T-helper 1 cell treated with Interleukin-12 subunit alpha and Interleukin-12 subunit beta and Interleukin-4 antibody, amounts not matched to agents 30 μg/mL and 1 μg/mL, for 36 hours (primary cell): ENCODE measurements around the gene SLC6A15.

ENCODE experiments used
- H3K27ac Mint-ChIP-seq: one replicate; pipeline ENCODE4 v1.8.0; 2021; ENCODE audit warnings: mild to moderate bottlenecking, mixed read lengths
- H3K27me3 Mint-ChIP-seq: one replicate; pipeline ENCODE4 v1.8.0; 2021; ENCODE audit warnings: low read depth, mixed read lengths
- H3K36me3 Mint-ChIP-seq: one replicate; pipeline ENCODE4 v1.8.0; 2021; ENCODE audit warnings: low read depth, mixed read lengths
- H3K4me1 Mint-ChIP-seq: one replicate; pipeline ENCODE4 v1.8.0; 2021; ENCODE audit warnings: low read depth, mixed read lengths
- H3K4me3 Mint-ChIP-seq: one replicate; pipeline ENCODE4 v1.8.0; 2021; ENCODE audit warnings: mild to moderate bottlenecking, moderate library complexity, mixed read lengths
- H3K9me3 Mint-ChIP-seq: one replicate; pipeline ENCODE4 v1.8.0; 2021; ENCODE audit warnings: mixed read lengths

SLC6A15 gene

DNA sequence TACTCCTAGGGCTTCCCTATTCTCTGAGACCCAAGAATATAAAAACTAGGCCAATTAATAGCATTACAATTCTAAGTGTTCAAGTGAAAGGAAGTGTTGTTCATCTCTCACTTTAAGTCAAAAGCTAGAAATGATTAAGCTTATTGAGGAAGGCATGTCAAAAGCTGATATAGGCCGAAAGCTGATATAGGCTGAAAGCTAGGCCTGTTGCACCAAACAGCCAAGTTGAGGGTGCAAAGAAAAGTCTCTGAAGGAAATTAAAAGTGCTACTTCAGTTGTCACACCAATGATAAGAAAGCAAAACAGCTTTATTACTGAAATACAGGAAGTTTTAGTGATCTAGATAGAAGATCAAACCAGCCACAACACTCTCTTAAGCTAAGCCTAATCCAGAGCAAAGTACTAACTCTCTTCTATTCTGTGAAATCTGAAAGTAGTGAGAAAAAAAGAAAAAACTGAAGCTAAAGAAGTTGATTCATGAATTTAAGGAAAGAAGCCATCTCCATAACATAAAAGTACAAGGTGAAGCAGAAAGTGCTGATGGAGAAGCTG, 68.9 kb downstream of the SLC6A15 start:
- Mint-ChIP-seq H3K4me1 (peaks cover 3% of the 10 kb centered on the region), H3K27ac (no peak overlapping the region), H3K4me3 (no peak overlapping the region), H3K36me3 (no peaks in the 10 kb centered on the region), H3K27me3 (no peaks in the 10 kb centered on the region), H3K9me3 (no peaks in the 10 kb centered on the region)

DNA sequence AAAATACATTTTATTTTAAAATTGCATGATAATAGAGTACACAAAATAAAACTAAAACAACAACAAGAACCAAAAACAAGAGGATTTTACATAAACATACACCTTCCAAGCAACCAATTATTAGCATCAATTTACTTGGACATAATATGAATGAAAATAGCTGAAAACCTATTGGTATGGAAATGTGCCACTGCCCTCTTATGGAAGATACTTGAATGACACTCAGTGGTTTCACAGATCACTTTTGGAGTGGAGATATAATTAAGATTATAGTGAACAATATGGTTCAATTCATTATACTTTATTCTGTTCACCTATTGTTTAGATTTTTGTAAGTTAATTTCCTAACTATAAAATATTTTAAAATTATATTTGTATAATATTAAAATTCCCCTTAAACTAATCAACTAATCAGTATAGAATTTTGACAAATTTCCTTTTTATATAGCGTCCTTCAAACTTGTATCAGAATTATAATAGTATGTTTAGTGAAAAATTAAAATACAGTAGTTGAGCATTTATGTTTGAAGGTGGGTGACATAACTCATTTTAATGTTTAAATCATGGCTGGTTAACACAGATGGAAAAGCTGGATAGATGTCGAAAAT, 70.1 kb downstream of the SLC6A15 start:
- H3K27ac Mint-ChIP-seq: no peak overlapping the region
- H3K27me3 Mint-ChIP-seq: no peaks in the 10 kb centered on the region
- H3K9me3 Mint-ChIP-seq: no peaks in the 10 kb centered on the region
- no peak overlapping the region for H3K4me3 Mint-ChIP-seq
- H3K4me1 Mint-ChIP-seq: peaks cover 3% of the 10 kb centered on the region
- no peaks in the 10 kb centered on the region for H3K36me3 Mint-ChIP-seq

DNA sequence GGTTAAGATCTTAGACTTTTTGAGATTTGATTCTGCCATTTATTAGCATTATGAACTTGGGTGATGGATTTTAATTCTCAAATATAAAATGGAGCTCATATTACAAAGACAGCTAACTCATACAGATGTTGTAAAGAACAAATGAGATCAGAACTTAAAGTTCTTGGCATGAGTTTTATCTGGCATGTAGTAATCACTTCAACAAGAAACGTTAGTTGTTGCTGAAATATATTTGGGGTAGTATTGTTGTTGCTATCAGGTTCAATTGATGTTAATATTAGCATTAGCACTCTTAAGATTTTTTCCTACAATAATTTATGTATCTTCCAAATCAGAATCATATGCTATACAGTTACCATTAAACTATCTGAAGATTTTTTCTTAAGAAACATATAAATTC, 71.0 kb downstream of the SLC6A15 start:
- no peaks in the 10 kb centered on the region for H3K36me3 Mint-ChIP-seq
- H3K27me3 Mint-ChIP-seq: no peaks in the 10 kb centered on the region
- no peaks in the 10 kb centered on the region for H3K9me3 Mint-ChIP-seq
- H3K27ac Mint-ChIP-seq: no peak overlapping the region
- peaks cover 3% of the 10 kb centered on the region for H3K4me1 Mint-ChIP-seq
- no peak overlapping the region for H3K4me3 Mint-ChIP-seq

DNA sequence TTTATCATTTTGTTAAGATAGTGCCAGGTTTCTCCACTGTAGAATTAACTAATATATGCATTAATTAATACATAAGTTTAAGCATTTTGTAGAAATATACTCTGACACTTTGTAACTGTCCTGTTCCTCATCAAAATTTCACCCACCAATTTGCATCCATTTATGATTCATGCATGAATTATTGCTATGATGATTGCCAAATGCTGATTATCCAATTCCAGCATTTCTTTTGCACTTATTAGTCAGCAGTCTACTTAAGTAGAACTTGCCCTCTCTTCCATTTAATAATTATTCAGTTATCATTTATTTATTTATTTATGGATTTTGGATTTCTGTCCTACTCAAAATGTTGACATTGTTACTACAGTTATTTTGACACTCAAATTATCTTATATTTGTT, 72.2 kb downstream of the SLC6A15 start:
- peaks cover 3% of the 10 kb centered on the region for H3K4me1 Mint-ChIP-seq
- H3K36me3 Mint-ChIP-seq: no peaks in the 10 kb centered on the region
- no peaks in the 10 kb centered on the region for H3K27me3 Mint-ChIP-seq
- no peaks in the 10 kb centered on the region for H3K9me3 Mint-ChIP-seq
- no peak overlapping the region for H3K4me3 Mint-ChIP-seq
- H3K27ac Mint-ChIP-seq: no peak overlapping the region

DNA sequence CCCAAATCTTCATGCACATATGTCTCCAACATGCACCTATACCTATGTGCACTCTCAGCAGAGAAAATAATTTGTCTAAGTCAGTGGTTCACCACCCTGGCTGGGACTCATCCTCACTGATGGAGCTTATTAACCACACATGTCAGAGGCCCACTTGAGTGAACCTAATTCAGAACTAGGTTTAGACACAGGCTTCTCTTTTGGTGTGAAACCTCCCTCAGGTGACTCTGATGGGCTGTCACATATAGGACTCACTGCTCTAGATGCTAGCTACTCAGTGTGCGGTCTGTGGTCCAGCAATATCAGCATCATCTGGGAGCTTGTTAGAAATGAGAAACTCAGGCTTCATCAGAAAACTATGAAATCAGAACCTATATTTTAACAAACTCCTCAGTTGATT, 85.7 kb downstream of the SLC6A15 start:
- Mint-ChIP-seq H3K27me3 (no peaks in the 10 kb centered on the region), H3K27ac (no peak overlapping the region), H3K4me1 (no peaks in the 10 kb centered on the region), H3K9me3 (no peaks in the 10 kb centered on the region), H3K36me3 (no peaks in the 10 kb centered on the region), H3K4me3 (no peak overlapping the region)

DNA sequence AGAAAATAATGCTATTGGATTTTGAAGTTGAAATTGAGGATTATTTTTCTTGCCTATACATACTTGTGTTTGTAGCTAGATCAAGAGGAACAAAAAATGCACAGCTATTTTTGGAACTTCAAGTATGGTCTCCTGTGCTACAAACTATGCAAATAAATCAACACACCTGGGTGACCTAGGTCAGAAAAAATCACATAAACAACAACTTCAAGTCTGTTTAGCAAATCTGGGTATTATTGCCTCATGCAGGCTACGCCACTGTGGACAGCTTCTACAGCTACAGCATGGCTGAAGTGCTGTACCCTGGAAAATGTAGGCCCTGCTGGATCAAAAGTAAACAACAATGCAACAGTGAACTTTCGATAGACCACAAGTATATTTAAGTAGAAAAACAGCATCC, 87.5 kb downstream of the SLC6A15 start:
- Mint-ChIP-seq H3K4me3 (no peak overlapping the region), H3K4me1 (no peaks in the 10 kb centered on the region), H3K9me3 (no peaks in the 10 kb centered on the region), H3K27me3 (no peaks in the 10 kb centered on the region), H3K36me3 (no peaks in the 10 kb centered on the region), H3K27ac (no peak overlapping the region)

DNA sequence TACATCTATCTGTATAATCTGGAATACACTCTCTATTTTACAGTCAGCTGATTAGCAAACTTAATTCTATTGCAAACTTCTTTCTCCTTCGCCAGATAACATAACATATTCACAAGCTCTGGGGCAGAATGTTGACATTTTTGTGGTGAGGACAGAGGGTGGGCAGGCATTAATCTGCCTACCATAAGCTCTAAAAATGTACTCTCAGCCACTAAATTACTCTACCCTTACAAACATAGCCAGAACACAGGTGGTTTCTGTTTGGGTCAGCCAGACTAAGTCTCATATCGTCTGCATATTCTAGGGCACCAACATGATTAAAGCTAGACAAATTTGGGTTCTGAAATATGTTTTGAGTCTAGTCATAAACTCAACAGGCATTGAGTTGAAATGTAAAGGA, 90.1 kb downstream of the SLC6A15 start:
- no peaks in the 10 kb centered on the region for H3K36me3 Mint-ChIP-seq
- H3K9me3 Mint-ChIP-seq: no peaks in the 10 kb centered on the region
- no peaks in the 10 kb centered on the region for H3K4me1 Mint-ChIP-seq
- no peak overlapping the region for H3K4me3 Mint-ChIP-seq
- H3K27ac Mint-ChIP-seq: no peak overlapping the region
- H3K27me3 Mint-ChIP-seq: no peaks in the 10 kb centered on the region

DNA sequence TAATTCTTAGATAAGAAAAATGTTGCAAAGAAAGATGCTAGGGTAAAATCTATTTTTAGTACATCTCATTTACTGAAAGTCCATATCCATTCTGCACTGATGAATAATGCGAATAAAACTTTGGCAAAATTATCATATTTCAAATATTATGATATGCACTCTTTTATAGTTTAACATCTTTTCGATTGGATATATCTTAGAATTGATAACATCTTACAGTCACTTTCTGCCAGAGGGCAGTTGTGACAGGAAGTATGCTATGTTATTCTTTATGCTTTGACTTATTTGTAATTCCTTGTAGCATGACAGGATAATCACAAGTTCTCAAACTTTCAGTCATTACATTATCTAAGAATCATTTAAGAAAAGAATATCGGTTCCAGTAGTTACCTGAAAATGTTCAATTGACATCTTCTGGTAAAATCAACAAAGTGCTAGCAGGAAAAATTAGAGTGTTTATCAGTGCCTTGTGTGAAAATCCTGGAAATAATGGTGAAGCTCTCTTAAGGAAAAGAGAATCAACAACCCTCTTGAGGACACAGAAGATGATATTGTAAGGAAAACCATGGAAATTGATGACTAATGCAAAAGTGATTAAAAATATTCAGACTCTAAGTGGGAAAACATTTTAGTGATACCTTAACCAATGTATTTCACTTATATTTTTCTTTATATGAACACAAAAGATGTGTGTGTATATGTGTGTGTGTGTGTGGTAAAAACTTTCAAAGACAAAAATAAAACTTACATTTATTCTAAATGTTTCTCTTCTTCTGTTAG, 95.5 kb downstream of the SLC6A15 start:
- Mint-ChIP-seq H3K27ac (no peak overlapping the region), H3K4me1 (no peaks in the 10 kb centered on the region), H3K4me3 (no peak overlapping the region), H3K36me3 (no peaks in the 10 kb centered on the region), H3K27me3 (no peaks in the 10 kb centered on the region), H3K9me3 (no peaks in the 10 kb centered on the region)

DNA sequence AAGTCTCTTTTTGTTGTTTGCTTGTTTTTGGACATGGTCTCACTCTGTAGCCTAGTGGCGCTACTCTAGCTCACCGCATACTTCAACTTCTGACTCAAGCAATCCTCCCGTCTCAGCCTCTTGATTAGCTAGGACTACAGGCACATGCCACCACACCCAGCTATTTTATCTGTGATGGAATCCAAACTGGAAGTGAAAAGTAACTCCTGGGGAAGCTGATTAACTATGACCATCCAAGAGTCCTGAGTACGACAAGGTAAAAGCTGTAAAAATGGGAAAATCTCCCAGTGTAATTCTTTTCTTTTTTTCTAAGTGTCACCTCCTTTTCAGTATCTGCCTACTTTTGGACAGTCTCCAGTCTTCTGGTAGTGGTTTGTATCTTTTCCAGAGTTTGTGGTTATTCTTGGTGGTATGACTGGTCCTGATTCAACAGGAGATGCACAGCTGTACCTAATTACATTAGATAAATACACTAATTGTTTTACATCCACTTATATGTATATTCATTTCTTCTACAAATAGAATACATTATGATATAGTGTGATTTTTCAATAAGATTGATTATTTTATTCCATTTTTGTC, 97.8 kb downstream of the SLC6A15 start:
- Mint-ChIP-seq H3K9me3 (no peaks in the 10 kb centered on the region), H3K36me3 (no peaks in the 10 kb centered on the region), H3K27ac (no peak overlapping the region), H3K4me3 (no peak overlapping the region), H3K27me3 (no peaks in the 10 kb centered on the region), H3K4me1 (no peaks in the 10 kb centered on the region)

DNA sequence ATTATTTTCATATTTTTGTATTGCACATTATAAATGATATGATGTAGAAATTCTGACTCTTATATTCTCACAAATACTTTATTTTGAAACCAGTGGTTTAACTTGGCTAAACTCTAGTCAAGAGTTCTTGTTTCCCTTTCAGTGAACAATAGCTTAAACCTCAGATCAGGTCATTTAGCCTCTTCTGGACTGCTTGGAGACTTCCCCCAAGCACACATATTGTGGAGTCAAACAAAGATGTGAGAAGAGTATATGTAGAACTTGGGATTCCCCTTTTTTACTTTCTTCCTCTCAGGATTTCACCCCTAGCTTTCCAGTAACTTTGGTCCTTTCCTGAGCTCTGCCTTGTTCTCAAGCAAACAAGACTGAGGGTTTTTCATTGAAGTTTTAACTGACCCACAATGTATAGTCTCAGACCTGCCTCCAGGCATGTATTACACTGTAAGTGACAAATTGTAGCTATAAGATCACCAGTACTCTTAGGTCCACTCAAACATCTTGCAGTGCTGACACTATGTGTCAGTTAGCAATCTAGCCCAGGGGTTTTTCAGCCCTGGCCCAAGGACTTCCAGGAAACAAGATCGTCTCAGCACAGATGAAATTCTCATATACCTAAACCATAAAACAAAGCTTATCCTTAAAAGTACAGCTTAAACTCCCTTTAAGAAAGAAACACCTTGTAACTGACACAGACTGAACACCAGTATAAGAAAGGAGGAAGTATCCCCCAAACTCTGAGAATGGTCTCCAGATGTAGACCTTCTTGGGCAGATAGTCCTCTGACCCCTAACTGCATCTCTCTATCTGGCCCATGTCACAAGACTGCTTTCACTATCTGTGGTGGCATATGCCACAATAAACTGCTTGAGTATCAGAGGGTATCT, 98.6 kb downstream of the SLC6A15 start:
- H3K4me3 Mint-ChIP-seq: no peak overlapping the region
- H3K9me3 Mint-ChIP-seq: no peaks in the 10 kb centered on the region
- H3K27me3 Mint-ChIP-seq: no peaks in the 10 kb centered on the region
- H3K27ac Mint-ChIP-seq: no peak overlapping the region
- H3K36me3 Mint-ChIP-seq: no peaks in the 10 kb centered on the region
- no peaks in the 10 kb centered on the region for H3K4me1 Mint-ChIP-seq

DNA sequence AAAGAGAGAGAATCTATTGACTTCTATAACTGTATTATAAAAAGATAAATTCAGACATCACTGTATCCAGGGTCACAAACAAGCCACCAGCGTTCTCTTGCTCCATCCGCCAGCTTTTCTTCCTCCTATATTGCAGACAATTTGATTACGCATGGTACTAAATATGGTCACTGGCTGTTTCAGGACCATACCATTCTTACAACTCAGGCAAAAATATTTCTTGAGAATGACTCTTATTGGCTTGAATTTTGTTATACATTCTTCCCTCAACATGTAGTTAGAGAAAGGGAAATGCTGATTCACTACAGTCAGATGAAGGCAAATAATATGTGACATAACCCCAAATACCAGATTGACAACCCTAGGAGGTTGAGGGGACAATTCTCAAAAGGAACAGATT, 101.3 kb downstream of the SLC6A15 start:
- no peaks in the 10 kb centered on the region for H3K36me3 Mint-ChIP-seq
- H3K27me3 Mint-ChIP-seq: no peaks in the 10 kb centered on the region
- no peaks in the 10 kb centered on the region for H3K9me3 Mint-ChIP-seq
- H3K4me1 Mint-ChIP-seq: no peaks in the 10 kb centered on the region
- no peak overlapping the region for H3K4me3 Mint-ChIP-seq
- no peak overlapping the region for H3K27ac Mint-ChIP-seq

DNA sequence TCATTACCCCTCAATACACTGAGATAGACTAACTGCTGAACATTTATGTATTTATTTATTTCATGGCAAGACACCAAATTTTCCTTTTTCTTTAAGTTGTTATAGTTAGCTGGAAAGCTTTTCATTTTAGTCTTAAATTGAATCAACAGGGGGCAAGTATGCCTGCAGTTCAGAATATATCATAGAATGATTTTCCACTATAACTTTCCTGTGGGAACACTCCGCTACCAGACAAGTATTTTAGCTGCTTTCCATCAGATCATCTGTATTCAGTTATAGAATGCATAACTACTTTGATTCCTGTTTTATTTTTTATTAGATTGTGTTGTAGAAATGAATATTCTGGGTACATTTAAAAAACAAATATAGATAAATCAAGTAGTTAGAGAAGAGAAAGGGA, 102.0 kb downstream of the SLC6A15 start:
- no peaks in the 10 kb centered on the region for H3K4me1 Mint-ChIP-seq
- no peak overlapping the region for H3K27ac Mint-ChIP-seq
- H3K9me3 Mint-ChIP-seq: no peaks in the 10 kb centered on the region
- H3K27me3 Mint-ChIP-seq: peaks cover 2% of the 10 kb centered on the region
- H3K36me3 Mint-ChIP-seq: no peaks in the 10 kb centered on the region
- H3K4me3 Mint-ChIP-seq: no peak overlapping the region
